GM23338 (cell line): Measurements from ENCODE around the gene THNSL1. TPM values are rescaled to one million over a fixed set of nuclear protein-coding genes. Genes with fewer than 3 reads are reported as not detected.

Experiments used
- ATAC-seq: fragments of 200-7000 bp; cut with Tn5 transposase; 3 replicates; pipeline ENCODE4 v1.9.1; 2020
- DNase-seq: peaks from one replicate; pipeline ENCODE4 v3.0.0-alpha.2; 2015; ENCODE audit warnings: low spot score
- H2AFZ ChIP-seq: fragments of 200-600 bp; sonication (generic); 2 replicates; pipeline ENCODE4 v1.8.0; 2016; ENCODE audit warnings: antibody characterized with exemption, mild to moderate bottlenecking, moderate library complexity
- H3F3A ChIP-seq: fragments of 200-600 bp; sonication (generic); replicated peaks from 2 replicates; pipeline ENCODE4 v1.8.0; 2017; ENCODE audit warnings: antibody characterized with exemption, mixed run types, low read depth
- H3K27ac ChIP-seq: fragments of 200-600 bp; sonication (generic); 2 replicates; pipeline ENCODE4 v1.6.1; 2016; ENCODE audit warnings: low read depth
- H3K27me3 ChIP-seq: fragments of 200-600 bp; sonication (generic); 2 replicates; pipeline ENCODE4 v1.8.0; 2016; ENCODE audit warnings: mild to moderate bottlenecking, mixed run types, moderate library complexity; ENCODE audit not compliant: insufficient read depth
- H3K36me3 ChIP-seq: fragments of 200-600 bp; sonication (generic); 2 replicates; pipeline ENCODE4 v1.8.0; 2016; ENCODE audit warnings: mild to moderate bottlenecking; ENCODE audit not compliant: insufficient read depth
- H3K4me1 ChIP-seq: fragments of 200-600 bp; sonication (generic); 2 replicates; pipeline ENCODE4 v1.8.0; 2016; ENCODE audit warnings: mild to moderate bottlenecking, moderate library complexity; ENCODE audit not compliant: insufficient read depth
- H3K4me2 ChIP-seq: fragments of 200-600 bp; sonication (generic); 2 replicates; pipeline ENCODE4 v1.7.1; 2017; ENCODE audit warnings: mixed run types
- H3K4me3 ChIP-seq: fragments of 200-600 bp; sonication (generic); 2 replicates; pipeline ENCODE4 v1.6.1; 2016; ENCODE audit warnings: mixed run types
- H3K79me2 ChIP-seq: fragments of 200-600 bp; sonication (generic); replicated peaks from 2 replicates; pipeline ENCODE4 v1.8.0; 2017; ENCODE audit warnings: mild to moderate bottlenecking; ENCODE audit not compliant: insufficient read depth
- H3K9me2 ChIP-seq: fragments of 200-600 bp; sonication (generic); 2 replicates; pipeline ENCODE4 v1.8.0; 2017; ENCODE audit not compliant: insufficient read depth
- H4K20me1 ChIP-seq: fragments of 200-600 bp; sonication (generic); replicated peaks from 2 replicates; pipeline ENCODE4 v1.8.0; 2017; ENCODE audit warnings: mild to moderate bottlenecking; ENCODE audit not compliant: insufficient read depth
- H3K27ac Mint-ChIP-seq: 2 replicates; pipeline ENCODE4 v1.8.0; 2020; ENCODE audit warnings: inconsistent platforms, mild to moderate bottlenecking, moderate library complexity, mixed read lengths
- H3K27me3 Mint-ChIP-seq: 3 replicates; pipeline ENCODE4 v1.8.0; 2022; ENCODE audit warnings: low read depth, mild to moderate bottlenecking, moderate library complexity, mixed read lengths, inconsistent platforms; ENCODE audit not compliant: insufficient read depth, poor library complexity
- H3K36me3 Mint-ChIP-seq: 3 replicates; pipeline ENCODE4 v1.8.0; 2021; ENCODE audit warnings: low read depth, mild to moderate bottlenecking, inconsistent platforms, moderate library complexity, mixed read lengths
- H3K4me1 Mint-ChIP-seq: 3 replicates; pipeline ENCODE4 v1.8.0; 2020; ENCODE audit warnings: mild to moderate bottlenecking, inconsistent platforms, mixed read lengths
- H3K4me3 Mint-ChIP-seq: 3 replicates; pipeline ENCODE4 v1.8.0; 2021; ENCODE audit warnings: moderate library complexity, mild to moderate bottlenecking, inconsistent platforms, mixed read lengths
- H3K9me3 Mint-ChIP-seq: 3 replicates; pipeline ENCODE4 v1.8.0; 2020; ENCODE audit warnings: moderate library complexity, mild to moderate bottlenecking, inconsistent platforms, mixed read lengths
- CREB1 ChIP-seq: fragments of 250-450 bp; sonication (Bioruptor Pico); IDR thresholded peaks from 2 replicates; pipeline ENCODE4 v1.5.0; 2020; ENCODE audit warnings: low read depth, mild to moderate bottlenecking, moderate library complexity
- JUNB ChIP-seq: IDR thresholded peaks from one replicate; pipeline ENCODE4 v1.6.1; 2016; ENCODE audit warnings: antibody characterized with exemption; ENCODE audit not compliant: unreplicated experiment
- NANOG ChIP-seq: IDR thresholded peaks from 2 replicates; pipeline ENCODE4 v1.6.1; 2016; ENCODE audit warnings: antibody characterized with exemption, borderline replicate concordance
- POLR2AphosphoS5 ChIP-seq: IDR thresholded peaks from 2 replicates; pipeline ENCODE4 v1.6.1; 2016; ENCODE audit warnings: antibody characterized with exemption, low read depth
- polyA plus RNA-seq: library from polyadenylated mRNA; unstranded; fragments of >200 nt; fragmentation: Nextera tagmentation; extraction: Ambion mirVana; gene quantifications from 2 replicates; pipeline ENCODE4 v1.2.1, GENCODE V29; 2016
- total RNA-seq: library from RNA; depleted of rRNA; stranded (reverse); fragments of >200 nt; shearing (Covaris generic); gene quantifications from 2 replicates; pipeline ENCODE4 v1.2.3, GENCODE V29; 2014
- TF ChIP-seq, protein P1 (sequence below): fragments of 250-450 bp; sonication (Bioruptor Pico); IDR thresholded peaks from 2 replicates; pipeline ENCODE4 v1.5.0; 2020; ENCODE audit warnings: mild to moderate bottlenecking, moderate library complexity
- TF ChIP-seq, protein P2 (sequence below), 2 experiments: fragments of 200-600 bp in 1 of 2; sonication (generic) in 1 of 2; conservative IDR thresholded peaks; 2 replicates each; pipeline versions ENCODE4 v1.5.1 to v1.6.1; 2016 to 2017; ENCODE audit warnings: antibody characterized with exemption in 2 of 2, low read depth in 2 of 2, mild to moderate bottlenecking in 2 of 2, moderate library complexity in 1 of 2
- TF ChIP-seq, protein P3 (sequence below): IDR thresholded peaks from 2 replicates; pipeline ENCODE4 v1.6.1; 2016; ENCODE audit warnings: antibody characterized with exemption

THNSL1 gene
- total and polyA plus RNA-seq, 2 experiments from 2014 or later: 2.6 to 5.8 TPM

DNA sequence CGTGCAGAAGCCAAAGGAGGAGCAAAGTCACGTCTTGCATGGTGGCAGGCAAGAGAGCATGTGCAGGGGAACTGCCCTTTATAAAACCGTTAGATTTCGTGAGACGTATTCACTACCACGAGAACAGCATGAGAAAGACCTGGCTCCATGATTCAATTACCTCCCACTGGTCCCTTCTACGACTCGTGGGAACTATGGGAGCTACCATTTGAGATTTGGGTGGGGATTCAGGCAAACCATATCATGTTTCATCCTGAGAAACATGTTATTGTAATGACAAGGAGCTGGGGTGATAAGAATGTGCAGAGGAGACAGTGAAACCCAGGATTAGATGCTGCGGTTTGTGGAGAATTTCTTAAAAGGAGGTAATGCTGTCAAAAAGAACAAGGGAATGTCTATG, 34.0 kb downstream of the THNSL1 start (continued):
- TF ChIP-seq, protein P1, sequence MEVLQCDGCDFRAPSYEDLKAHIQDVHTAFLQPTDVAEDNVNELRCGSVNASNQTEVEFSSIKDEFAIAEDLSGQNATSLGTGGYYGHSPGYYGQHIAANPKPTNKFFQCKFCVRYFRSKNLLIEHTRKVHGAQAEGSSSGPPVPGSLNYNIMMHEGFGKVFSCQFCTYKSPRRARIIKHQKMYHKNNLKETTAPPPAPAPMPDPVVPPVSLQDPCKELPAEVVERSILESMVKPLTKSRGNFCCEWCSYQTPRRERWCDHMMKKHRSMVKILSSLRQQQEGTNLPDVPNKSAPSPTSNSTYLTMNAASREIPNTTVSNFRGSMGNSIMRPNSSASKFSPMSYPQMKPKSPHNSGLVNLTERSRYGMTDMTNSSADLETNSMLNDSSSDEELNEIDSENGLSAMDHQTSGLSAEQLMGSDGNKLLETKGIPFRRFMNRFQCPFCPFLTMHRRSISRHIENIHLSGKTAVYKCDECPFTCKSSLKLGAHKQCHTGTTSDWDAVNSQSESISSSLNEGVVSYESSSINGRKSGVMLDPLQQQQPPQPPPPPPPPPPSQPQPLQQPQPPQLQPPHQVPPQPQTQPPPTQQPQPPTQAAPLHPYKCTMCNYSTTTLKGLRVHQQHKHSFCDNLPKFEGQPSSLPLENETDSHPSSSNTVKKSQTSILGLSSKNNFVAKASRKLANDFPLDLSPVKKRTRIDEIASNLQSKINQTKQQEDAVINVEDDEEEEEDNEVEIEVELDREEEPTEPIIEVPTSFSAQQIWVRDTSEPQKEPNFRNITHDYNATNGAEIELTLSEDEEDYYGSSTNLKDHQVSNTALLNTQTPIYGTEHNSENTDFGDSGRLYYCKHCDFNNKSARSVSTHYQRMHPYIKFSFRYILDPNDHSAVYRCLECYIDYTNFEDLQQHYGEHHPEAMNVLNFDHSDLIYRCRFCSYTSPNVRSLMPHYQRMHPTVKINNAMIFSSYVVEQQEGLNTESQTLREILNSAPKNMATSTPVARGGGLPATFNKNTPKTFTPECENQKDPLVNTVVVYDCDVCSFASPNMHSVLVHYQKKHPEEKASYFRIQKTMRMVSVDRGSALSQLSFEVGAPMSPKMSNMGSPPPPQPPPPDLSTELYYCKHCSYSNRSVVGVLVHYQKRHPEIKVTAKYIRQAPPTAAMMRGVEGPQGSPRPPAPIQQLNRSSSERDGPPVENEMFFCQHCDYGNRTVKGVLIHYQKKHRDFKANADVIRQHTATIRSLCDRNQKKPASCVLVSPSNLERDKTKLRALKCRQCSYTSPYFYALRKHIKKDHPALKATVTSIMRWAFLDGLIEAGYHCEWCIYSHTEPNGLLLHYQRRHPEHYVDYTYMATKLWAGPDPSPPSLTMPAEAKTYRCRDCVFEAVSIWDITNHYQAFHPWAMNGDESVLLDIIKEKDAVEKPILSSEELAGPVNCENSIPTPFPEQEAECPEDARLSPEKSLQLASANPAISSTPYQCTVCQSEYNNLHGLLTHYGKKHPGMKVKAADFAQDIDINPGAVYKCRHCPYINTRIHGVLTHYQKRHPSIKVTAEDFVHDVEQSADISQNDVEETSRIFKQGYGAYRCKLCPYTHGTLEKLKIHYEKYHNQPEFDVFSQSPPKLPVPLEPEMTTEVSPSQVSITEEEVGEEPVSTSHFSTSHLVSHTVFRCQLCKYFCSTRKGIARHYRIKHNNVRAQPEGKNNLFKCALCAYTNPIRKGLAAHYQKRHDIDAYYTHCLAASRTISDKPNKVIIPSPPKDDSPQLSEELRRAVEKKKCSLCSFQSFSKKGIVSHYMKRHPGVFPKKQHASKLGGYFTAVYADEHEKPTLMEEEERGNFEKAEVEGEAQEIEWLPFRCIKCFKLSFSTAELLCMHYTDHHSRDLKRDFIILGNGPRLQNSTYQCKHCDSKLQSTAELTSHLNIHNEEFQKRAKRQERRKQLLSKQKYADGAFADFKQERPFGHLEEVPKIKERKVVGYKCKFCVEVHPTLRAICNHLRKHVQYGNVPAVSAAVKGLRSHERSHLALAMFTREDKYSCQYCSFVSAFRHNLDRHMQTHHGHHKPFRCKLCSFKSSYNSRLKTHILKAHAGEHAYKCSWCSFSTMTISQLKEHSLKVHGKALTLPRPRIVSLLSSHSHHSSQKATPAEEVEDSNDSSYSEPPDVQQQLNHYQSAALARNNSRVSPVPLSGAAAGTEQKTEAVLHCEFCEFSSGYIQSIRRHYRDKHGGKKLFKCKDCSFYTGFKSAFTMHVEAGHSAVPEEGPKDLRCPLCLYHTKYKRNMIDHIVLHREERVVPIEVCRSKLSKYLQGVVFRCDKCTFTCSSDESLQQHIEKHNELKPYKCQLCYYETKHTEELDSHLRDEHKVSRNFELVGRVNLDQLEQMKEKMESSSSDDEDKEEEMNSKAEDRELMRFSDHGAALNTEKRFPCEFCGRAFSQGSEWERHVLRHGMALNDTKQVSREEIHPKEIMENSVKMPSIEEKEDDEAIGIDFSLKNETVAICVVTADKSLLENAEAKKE (CRISPR knock-in tag): no peak
- TF ChIP-seq POLR2AphosphoS5: no peak
- TF ChIP-seq JUNB: no peak
- no peak for TF ChIP-seq NANOG

DNA sequence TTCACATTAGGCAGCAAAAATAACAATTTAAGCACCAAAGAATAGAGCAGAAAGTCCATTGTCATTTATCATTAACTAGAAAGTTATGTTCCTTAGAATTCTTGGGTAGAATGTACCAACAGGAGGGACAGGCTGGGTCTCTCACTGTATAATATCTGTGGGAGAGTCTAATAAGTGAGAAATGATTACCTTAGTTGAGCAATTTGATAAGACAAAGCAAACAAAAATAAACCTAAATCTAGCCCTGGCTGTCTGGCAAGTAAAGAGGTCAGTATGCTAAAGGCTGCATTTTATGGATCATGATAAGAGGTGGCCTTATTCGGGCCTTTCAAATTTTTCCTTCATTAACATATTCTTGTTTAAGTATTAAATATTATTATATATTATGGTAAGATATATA, 35.6 kb downstream of the THNSL1 start:
- Histone ChIP-seq H2AFZ (no peak overlapping the region), H3K9me2 (no peaks in the 10 kb centered on the region; the same call in 1 of the 2 replicates), H3K4me1 (no peaks in the 10 kb centered on the region), H4K20me1 (no peaks in the 10 kb centered on the region), H3K27me3 (no peaks in the 10 kb centered on the region), H3K4me2 (no peak overlapping the region), H3K4me3 (no peak overlapping the region), H3F3A (no peaks in the 10 kb centered on the region), H3K27ac (no peak overlapping the region), H3K36me3 (no peaks in the 10 kb centered on the region), H3K79me2 (no peaks in the 10 kb centered on the region)
- H3K4me1 Mint-ChIP-seq: peaks cover 8% of the 10 kb centered on the region; the same call in 1 of the 3 replicates
- H3K36me3 Mint-ChIP-seq: no peaks in the 10 kb centered on the region; the same call in 2 of the 3 replicates
- ATAC-seq: no peak
- H3K9me3 Mint-ChIP-seq: no peaks in the 10 kb centered on the region; the same call in 2 of the 3 replicates
- H3K27me3 Mint-ChIP-seq: no peaks in the 10 kb centered on the region
- DNase-seq: no peak
- H3K4me3 Mint-ChIP-seq: no peak overlapping the region
- H3K27ac Mint-ChIP-seq: no peak overlapping the region
- TF ChIP-seq NANOG (no peak), CREB1 (CRISPR knock-in tag) (no peak)
- TF ChIP-seq, protein P1 (CRISPR knock-in tag): no peak
- TF ChIP-seq, protein P2, sequence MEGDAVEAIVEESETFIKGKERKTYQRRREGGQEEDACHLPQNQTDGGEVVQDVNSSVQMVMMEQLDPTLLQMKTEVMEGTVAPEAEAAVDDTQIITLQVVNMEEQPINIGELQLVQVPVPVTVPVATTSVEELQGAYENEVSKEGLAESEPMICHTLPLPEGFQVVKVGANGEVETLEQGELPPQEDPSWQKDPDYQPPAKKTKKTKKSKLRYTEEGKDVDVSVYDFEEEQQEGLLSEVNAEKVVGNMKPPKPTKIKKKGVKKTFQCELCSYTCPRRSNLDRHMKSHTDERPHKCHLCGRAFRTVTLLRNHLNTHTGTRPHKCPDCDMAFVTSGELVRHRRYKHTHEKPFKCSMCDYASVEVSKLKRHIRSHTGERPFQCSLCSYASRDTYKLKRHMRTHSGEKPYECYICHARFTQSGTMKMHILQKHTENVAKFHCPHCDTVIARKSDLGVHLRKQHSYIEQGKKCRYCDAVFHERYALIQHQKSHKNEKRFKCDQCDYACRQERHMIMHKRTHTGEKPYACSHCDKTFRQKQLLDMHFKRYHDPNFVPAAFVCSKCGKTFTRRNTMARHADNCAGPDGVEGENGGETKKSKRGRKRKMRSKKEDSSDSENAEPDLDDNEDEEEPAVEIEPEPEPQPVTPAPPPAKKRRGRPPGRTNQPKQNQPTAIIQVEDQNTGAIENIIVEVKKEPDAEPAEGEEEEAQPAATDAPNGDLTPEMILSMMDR (conservative IDR thresholded peaks at IDR 0.05; ENCODE audit: low read depth in 2 of 2): no peak
- TF ChIP-seq, protein P3, sequence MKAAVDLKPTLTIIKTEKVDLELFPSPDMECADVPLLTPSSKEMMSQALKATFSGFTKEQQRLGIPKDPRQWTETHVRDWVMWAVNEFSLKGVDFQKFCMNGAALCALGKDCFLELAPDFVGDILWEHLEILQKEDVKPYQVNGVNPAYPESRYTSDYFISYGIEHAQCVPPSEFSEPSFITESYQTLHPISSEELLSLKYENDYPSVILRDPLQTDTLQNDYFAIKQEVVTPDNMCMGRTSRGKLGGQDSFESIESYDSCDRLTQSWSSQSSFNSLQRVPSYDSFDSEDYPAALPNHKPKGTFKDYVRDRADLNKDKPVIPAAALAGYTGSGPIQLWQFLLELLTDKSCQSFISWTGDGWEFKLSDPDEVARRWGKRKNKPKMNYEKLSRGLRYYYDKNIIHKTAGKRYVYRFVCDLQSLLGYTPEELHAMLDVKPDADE: no peak
